Mesendoderm (in vitro differentiated cells): ENCODE measurements around the gene TMEM132D.

Source experiments
- DNase-seq: peaks from one replicate; pipeline ENCODE4 v3.0.0; 2013
- H2AK5ac ChIP-seq: 2 replicates; pipeline ENCODE4 v1.6.1; 2013; ENCODE audit warnings: low read length, inconsistent platforms
- H2BK120ac ChIP-seq: 2 replicates; pipeline ENCODE4 v1.6.1; 2013; ENCODE audit warnings: low read depth, mild to moderate bottlenecking, low read length, moderate library complexity, mixed read lengths
- H2BK15ac ChIP-seq: replicated peaks from 2 replicates; pipeline ENCODE4 v1.6.1; 2013; ENCODE audit warnings: low read depth, mild to moderate bottlenecking, moderate library complexity
- H2BK5ac ChIP-seq: 2 replicates; pipeline ENCODE4 v1.6.1; 2013; ENCODE audit warnings: low read length, inconsistent platforms
- H3K18ac ChIP-seq: 2 replicates; pipeline ENCODE4 v1.6.1; 2013; ENCODE audit warnings: mild to moderate bottlenecking, low read length, mixed read lengths
- H3K23ac ChIP-seq: one replicate; pipeline ENCODE4 v1.6.1; 2013; ENCODE audit warnings: low read length
- H3K27ac ChIP-seq: 2 replicates; pipeline ENCODE4 v1.5.1; 2013; ENCODE audit warnings: low read depth, mild to moderate bottlenecking, inconsistent platforms, low read length, moderate library complexity
- H3K27me3 ChIP-seq: 2 replicates; pipeline ENCODE4 v1.6.1; 2013; ENCODE audit warnings: low read length, control low read depth, mild to moderate bottlenecking, inconsistent platforms; ENCODE audit not compliant: insufficient read depth, poor library complexity
- H3K36me3 ChIP-seq: 2 replicates; pipeline ENCODE4 v1.6.1; 2013; ENCODE audit warnings: low read length, inconsistent platforms; ENCODE audit not compliant: control insufficient read depth, insufficient read depth
- H3K4ac ChIP-seq: one replicate; pipeline ENCODE4 v1.6.1; 2013; ENCODE audit warnings: low read depth, mild to moderate bottlenecking, low read length, moderate library complexity
- H3K4me1 ChIP-seq: 2 replicates; pipeline ENCODE4 v1.6.1; 2013; ENCODE audit warnings: low read depth, low read length, inconsistent platforms; ENCODE audit not compliant: control insufficient read depth
- H3K4me2 ChIP-seq: 2 replicates; pipeline ENCODE4 v1.6.1; 2013; ENCODE audit warnings: low read length
- H3K4me3 ChIP-seq: 2 replicates; pipeline ENCODE4 v1.5.1; 2013; ENCODE audit warnings: mild to moderate bottlenecking, low read length
- H3K56ac ChIP-seq: one replicate; pipeline ENCODE4 v1.6.1; 2013; ENCODE audit warnings: low read length
- H3K79me1 ChIP-seq: 2 replicates; pipeline ENCODE4 v1.6.1; 2013; ENCODE audit warnings: low read length, inconsistent platforms
- H3K79me2 ChIP-seq: 2 replicates; pipeline ENCODE4 v1.6.1; 2013; ENCODE audit warnings: mild to moderate bottlenecking, low read length; ENCODE audit not compliant: control insufficient read depth, insufficient read depth
- H3K9ac ChIP-seq: 2 replicates; pipeline ENCODE4 v1.6.1; 2013; ENCODE audit warnings: low read length, inconsistent platforms
- H4K5ac ChIP-seq: one replicate; pipeline ENCODE4 v1.6.1; 2013; ENCODE audit warnings: low read length
- H4K8ac ChIP-seq: one replicate; pipeline ENCODE4 v1.6.1; 2013; ENCODE audit warnings: low read depth, mild to moderate bottlenecking, control low read depth, low read length, moderate library complexity
- WGBS: extraction: QIAGEN DNeasy Blood & Tissue Kit; methylation state at CpG from one replicate; pipeline ENCODE4 v1.1.7; 2013; ENCODE audit warnings: low lambda C conversion rate, missing lambda C conversion rate; ENCODE audit not compliant: insufficient coverage; ENCODE audit errors: extremely low coverage; 5-methylcytosine and 5-hydroxymethylcytosine counted together

Gene TMEM132D

GRCh38 chr12:129101404-129101803 lies 802.4 kb downstream of the TMEM132D start:
- Histone ChIP-seq H3K27me3 (no peaks in the 10 kb centered on the region), H3K9ac (no peak overlapping the region)
- no CpG with 5 or more reads among the region's 5 CpGs for WGBS

DNA sequence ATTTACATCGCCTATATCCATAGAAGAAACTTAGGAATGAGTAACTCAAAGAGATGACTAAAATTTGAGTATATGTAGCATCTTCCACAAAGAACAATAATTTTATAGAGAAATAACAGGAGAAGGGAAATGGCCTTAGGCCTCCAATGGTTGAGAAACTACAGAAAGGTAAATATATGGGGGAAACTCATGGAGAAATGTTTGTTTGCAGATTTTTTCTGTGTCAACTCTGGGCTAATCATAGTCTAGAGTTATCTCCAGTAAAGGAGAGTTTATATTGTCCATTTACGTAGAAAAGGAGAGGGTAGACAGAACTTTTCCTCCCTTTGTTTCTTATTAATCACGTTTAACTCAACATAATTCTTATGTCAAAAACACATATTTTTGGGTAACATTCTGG lies 806.4 kb downstream of the TMEM132D start:
- H2BK15ac ChIP-seq, result no peak overlapping the region
- H3K9ac ChIP-seq, result no peak overlapping the region
- DNase-seq, result no peak
- no peaks in the 10 kb centered on the region for H3K79me2 ChIP-seq
- no peak overlapping the region for H3K27ac ChIP-seq
- no peak overlapping the region for H3K56ac ChIP-seq
- H2BK120ac ChIP-seq, result no peak overlapping the region
- no peak overlapping the region for H2BK5ac ChIP-seq
- no CpG with 5 or more reads among the region's 3 CpGs for WGBS
- H3K36me3 ChIP-seq, result no peaks in the 10 kb centered on the region
- H3K4me1 ChIP-seq, result no peaks in the 10 kb centered on the region
- H3K4me3 ChIP-seq, result no peak overlapping the region
- H3K18ac ChIP-seq, result no peak overlapping the region
- H3K23ac ChIP-seq, result no peak overlapping the region
- H3K4me2 ChIP-seq, result no peak overlapping the region
- H2AK5ac ChIP-seq, result no peak overlapping the region
- H3K79me1 ChIP-seq, result no peaks in the 10 kb centered on the region
- H3K4ac ChIP-seq, result no peak overlapping the region
- H3K27me3 ChIP-seq, result no peaks in the 10 kb centered on the region
- H4K8ac ChIP-seq, result no peak overlapping the region
- H4K5ac ChIP-seq, result no peak overlapping the region

More at GRCh38 chr12:129101404-129101803, 802.4 kb downstream of the TMEM132D start:
- Histone ChIP-seq H3K27ac (no peak overlapping the region), H3K79me1 (no peaks in the 10 kb centered on the region), H4K5ac (no peak overlapping the region), H3K4me1 (no peaks in the 10 kb centered on the region), H3K56ac (no peak overlapping the region), H3K4me3 (no peak overlapping the region), H3K23ac (no peak overlapping the region), H2BK5ac (no peak overlapping the region), H3K4me2 (no peak overlapping the region), H4K8ac (no peak overlapping the region), H3K79me2 (no peaks in the 10 kb centered on the region), H3K4ac (no peak overlapping the region), H3K36me3 (no peaks in the 10 kb centered on the region), H2BK120ac (no peak overlapping the region), H2BK15ac (no peak overlapping the region), H2AK5ac (no peak overlapping the region), H3K18ac (no peak overlapping the region)
- peak; percentile 7 for DNase-seq

GRCh38 chr12:129096968-129097367 lies 806.9 kb downstream of the TMEM132D start:
- Histone ChIP-seq H2BK120ac (no peak overlapping the region), H3K18ac (no peak overlapping the region), H3K4ac (no peak overlapping the region), H3K36me3 (no peaks in the 10 kb centered on the region), H3K27me3 (no peaks in the 10 kb centered on the region), H3K4me3 (no peak overlapping the region), H3K79me2 (no peaks in the 10 kb centered on the region), H2AK5ac (no peak overlapping the region), H2BK15ac (no peak overlapping the region), H2BK5ac (no peak overlapping the region), H3K4me2 (no peak overlapping the region), H4K5ac (no peak overlapping the region), H3K79me1 (no peaks in the 10 kb centered on the region), H3K9ac (no peak overlapping the region), H3K56ac (no peak overlapping the region), H3K27ac (no peak overlapping the region), H3K23ac (no peak overlapping the region), H4K8ac (no peak overlapping the region), H3K4me1 (no peaks in the 10 kb centered on the region)
- WGBS, result no CpG with 5 or more reads among the region's 7 CpGs
- DNase-seq, result no peak

- no CpG with 5 or more reads among the region's 11 CpGs for WGBS
- Histone ChIP-seq H3K56ac (no peak overlapping the region), H3K18ac (no peak overlapping the region), H2BK5ac (no peak overlapping the region), H3K4me1 (no peaks in the 10 kb centered on the region), H2AK5ac (no peak overlapping the region), H4K8ac (no peak overlapping the region), H3K4me3 (no peak overlapping the region), H2BK120ac (no peak overlapping the region), H3K4me2 (no peak overlapping the region), H3K36me3 (no peaks in the 10 kb centered on the region), H3K9ac (no peak overlapping the region), H3K23ac (no peak overlapping the region), H3K27me3 (no peaks in the 10 kb centered on the region), H3K79me1 (no peaks in the 10 kb centered on the region), H3K4ac (no peak overlapping the region), H3K27ac (no peak overlapping the region), H3K79me2 (no peaks in the 10 kb centered on the region), H2BK15ac (no peak overlapping the region), H4K5ac (no peak overlapping the region)
- no peak for DNase-seq
Observed at GRCh38 chr12:129096184-129096583, 807.6 kb downstream of the TMEM132D start.

DNA sequence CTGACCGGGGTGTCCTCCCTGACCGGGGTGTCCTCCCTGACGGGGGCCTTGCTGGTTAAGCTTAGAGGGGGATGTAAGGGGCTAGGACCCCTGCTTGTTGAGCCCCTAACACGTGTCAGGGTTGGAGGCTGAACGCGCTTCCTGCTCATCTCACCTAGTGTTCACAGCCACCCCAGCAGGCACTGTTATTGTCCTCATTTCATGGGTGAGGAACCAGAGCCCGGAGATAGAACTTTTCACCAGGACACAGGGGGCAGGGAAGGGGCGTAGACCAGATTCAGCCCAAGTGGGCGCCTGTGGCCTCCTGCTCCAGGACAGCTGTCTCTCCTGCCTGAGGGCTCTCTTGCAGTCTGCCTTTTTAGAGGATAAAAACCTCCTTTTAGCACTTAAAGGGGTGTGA lies 814.2 kb downstream of the TMEM132D start:
- no peak overlapping the region for H4K8ac ChIP-seq
- H3K79me1 ChIP-seq, result no peaks in the 10 kb centered on the region
- H3K4me2 ChIP-seq, result no peak overlapping the region
- no peak overlapping the region for H2AK5ac ChIP-seq
- no peak for DNase-seq
- H3K27ac ChIP-seq, result no peak overlapping the region
- no peak overlapping the region for H3K18ac ChIP-seq
- no peak overlapping the region for H3K4me3 ChIP-seq
- WGBS, result no CpG with 5 or more reads among the region's 9 CpGs
- H3K27me3 ChIP-seq, result no peaks in the 10 kb centered on the region
- H2BK5ac ChIP-seq, result no peak overlapping the region
- H3K56ac ChIP-seq, result no peak overlapping the region
- H2BK120ac ChIP-seq, result no peak overlapping the region
- H3K4me1 ChIP-seq, result no peaks in the 10 kb centered on the region
- no peak overlapping the region for H4K5ac ChIP-seq
- no peak overlapping the region for H3K4ac ChIP-seq
- no peak overlapping the region for H3K9ac ChIP-seq
- H3K23ac ChIP-seq, result no peak overlapping the region
- H3K79me2 ChIP-seq, result no peaks in the 10 kb centered on the region
- no peaks in the 10 kb centered on the region for H3K36me3 ChIP-seq
- H2BK15ac ChIP-seq, result no peak overlapping the region
